HL-60 (cell line): ENCODE measurements around the gene ZFP62.

Experiments
- DNase-seq, 2 experiments: peaks; one replicate each; pipeline ENCODE4 v3.0.0-alpha.2; 2010 to 2020; ENCODE audit warnings: low read depth in 1 of 2, low spot score in 1 of 2
- H3K27ac ChIP-seq: fragments of 250-450 bp; sonication (Bioruptor Pico); replicated peaks from 2 replicates; pipeline ENCODE4 v1.5.1; 2020; ENCODE audit warnings: mild to moderate bottlenecking, moderate library complexity
- H3K27me3 ChIP-seq: fragments of 250-450 bp; sonication (Bioruptor Pico); 2 replicates; pipeline ENCODE4 v1.5.1; 2021; ENCODE audit warnings: mild to moderate bottlenecking, moderate library complexity; ENCODE audit not compliant: insufficient read depth, poor library complexity, severe bottlenecking
- H3K4me3 ChIP-seq: replicated peaks from 2 replicates; pipeline ENCODE4 v1.5.1; 2011; ENCODE audit warnings: mild to moderate bottlenecking, control low read depth, low read length; ENCODE audit not compliant: insufficient read depth
- GABPA ChIP-seq: IDR thresholded peaks from 2 replicates; pipeline ENCODE4 v1.6.1; 2012; ENCODE audit warnings: low read depth
- POLR2AphosphoS5 ChIP-seq: IDR thresholded peaks from 2 replicates; pipeline ENCODE4 v1.6.1; 2012; ENCODE audit warnings: low read depth
- SPI1 ChIP-seq: IDR thresholded peaks from 2 replicates; pipeline ENCODE4 v1.6.1; 2012; ENCODE audit warnings: low read depth, mild to moderate bottlenecking, borderline replicate concordance
- TF ChIP-seq, protein P1 (sequence below): IDR thresholded peaks from one replicate; pipeline ENCODE4 v1.5.1; 2011; ENCODE audit warnings: low read length, control low read depth, inconsistent platforms; ENCODE audit not compliant: insufficient read depth
- TF ChIP-seq, protein P2 (sequence below): IDR thresholded peaks from 2 replicates; pipeline ENCODE4 v1.6.1; 2012; ENCODE audit warnings: low read depth; ENCODE audit not compliant: insufficient replicate concordance

The ZFP62 gene

DNA sequence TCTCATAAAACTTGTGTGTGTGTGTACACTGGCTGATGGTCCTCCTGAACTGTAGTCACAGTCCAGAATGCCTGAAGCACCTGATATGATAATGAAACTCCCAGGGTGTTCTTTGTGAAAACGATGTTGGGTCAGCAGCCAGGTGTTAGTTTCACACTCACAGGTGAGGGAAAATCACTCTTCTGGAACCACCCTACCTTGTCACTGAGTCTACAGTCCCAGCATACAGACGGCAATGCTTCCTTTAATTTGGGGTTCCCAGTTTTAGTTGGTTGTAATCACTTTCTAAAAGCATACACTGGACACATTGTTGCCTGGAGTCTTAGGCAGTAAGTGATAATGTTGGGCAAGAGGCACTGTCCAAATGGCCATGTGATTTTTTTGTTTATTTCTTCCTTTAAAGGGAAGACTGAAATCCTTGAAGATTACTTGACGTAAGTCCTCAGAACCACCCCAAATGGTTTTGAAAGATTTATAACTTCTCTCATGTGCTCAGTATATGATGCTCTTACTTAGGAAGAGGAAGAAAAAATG, 40.2 kb downstream of the ZFP62 start:
- Histone ChIP-seq H3K27ac (no peak overlapping the region), H3K4me3 (no peak overlapping the region), H3K27me3 (no peaks in the 10 kb centered on the region)
- no peak for DNase-seq
- TF ChIP-seq, protein P1, sequence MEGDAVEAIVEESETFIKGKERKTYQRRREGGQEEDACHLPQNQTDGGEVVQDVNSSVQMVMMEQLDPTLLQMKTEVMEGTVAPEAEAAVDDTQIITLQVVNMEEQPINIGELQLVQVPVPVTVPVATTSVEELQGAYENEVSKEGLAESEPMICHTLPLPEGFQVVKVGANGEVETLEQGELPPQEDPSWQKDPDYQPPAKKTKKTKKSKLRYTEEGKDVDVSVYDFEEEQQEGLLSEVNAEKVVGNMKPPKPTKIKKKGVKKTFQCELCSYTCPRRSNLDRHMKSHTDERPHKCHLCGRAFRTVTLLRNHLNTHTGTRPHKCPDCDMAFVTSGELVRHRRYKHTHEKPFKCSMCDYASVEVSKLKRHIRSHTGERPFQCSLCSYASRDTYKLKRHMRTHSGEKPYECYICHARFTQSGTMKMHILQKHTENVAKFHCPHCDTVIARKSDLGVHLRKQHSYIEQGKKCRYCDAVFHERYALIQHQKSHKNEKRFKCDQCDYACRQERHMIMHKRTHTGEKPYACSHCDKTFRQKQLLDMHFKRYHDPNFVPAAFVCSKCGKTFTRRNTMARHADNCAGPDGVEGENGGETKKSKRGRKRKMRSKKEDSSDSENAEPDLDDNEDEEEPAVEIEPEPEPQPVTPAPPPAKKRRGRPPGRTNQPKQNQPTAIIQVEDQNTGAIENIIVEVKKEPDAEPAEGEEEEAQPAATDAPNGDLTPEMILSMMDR: no peak
- TF ChIP-seq SPI1 (no peak), POLR2AphosphoS5 (no peak), GABPA (no peak)
- TF ChIP-seq, protein P2, sequence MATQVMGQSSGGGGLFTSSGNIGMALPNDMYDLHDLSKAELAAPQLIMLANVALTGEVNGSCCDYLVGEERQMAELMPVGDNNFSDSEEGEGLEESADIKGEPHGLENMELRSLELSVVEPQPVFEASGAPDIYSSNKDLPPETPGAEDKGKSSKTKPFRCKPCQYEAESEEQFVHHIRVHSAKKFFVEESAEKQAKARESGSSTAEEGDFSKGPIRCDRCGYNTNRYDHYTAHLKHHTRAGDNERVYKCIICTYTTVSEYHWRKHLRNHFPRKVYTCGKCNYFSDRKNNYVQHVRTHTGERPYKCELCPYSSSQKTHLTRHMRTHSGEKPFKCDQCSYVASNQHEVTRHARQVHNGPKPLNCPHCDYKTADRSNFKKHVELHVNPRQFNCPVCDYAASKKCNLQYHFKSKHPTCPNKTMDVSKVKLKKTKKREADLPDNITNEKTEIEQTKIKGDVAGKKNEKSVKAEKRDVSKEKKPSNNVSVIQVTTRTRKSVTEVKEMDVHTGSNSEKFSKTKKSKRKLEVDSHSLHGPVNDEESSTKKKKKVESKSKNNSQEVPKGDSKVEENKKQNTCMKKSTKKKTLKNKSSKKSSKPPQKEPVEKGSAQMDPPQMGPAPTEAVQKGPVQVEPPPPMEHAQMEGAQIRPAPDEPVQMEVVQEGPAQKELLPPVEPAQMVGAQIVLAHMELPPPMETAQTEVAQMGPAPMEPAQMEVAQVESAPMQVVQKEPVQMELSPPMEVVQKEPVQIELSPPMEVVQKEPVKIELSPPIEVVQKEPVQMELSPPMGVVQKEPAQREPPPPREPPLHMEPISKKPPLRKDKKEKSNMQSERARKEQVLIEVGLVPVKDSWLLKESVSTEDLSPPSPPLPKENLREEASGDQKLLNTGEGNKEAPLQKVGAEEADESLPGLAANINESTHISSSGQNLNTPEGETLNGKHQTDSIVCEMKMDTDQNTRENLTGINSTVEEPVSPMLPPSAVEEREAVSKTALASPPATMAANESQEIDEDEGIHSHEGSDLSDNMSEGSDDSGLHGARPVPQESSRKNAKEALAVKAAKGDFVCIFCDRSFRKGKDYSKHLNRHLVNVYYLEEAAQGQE: no peak

DNA sequence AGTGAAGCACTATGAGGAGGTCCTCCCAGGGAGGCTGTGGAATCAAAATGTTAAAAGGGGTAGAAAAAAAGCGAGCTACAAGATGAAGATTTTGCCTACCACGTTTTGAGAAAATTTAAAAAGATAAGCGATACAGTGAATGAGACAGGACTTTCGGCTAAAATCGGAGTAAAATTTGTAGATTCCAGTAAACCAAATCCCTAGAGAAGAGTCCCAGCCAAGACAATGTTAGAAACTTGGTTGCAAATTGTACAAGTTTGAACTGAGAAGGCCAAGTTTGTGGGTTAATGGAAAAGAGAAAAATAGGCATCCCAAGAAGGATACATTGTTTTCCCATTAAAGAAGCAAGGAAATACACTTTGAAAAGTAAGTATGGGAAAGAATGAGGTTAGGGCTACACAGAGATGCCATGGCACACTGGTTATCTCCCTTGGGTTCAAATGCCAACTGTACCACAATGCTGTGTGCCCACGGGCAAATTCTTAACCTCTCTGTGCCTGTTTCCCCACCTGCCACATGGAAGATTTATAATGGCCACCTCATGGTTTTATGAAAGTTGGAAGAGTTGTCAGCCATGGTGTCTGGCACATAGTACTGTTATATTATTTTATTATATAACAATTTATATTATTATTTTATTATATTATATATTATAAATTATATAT, 42.3 kb downstream of the ZFP62 start:
- no peak overlapping the region for H3K4me3 ChIP-seq
- DNase-seq: no peak
- H3K27ac ChIP-seq: no peak overlapping the region
- no peaks in the 10 kb centered on the region for H3K27me3 ChIP-seq
- TF ChIP-seq, protein P2: no peak
- TF ChIP-seq, protein P1: no peak
- TF ChIP-seq GABPA: no peak
- no peak for TF ChIP-seq SPI1
- no peak for TF ChIP-seq POLR2AphosphoS5

DNA sequence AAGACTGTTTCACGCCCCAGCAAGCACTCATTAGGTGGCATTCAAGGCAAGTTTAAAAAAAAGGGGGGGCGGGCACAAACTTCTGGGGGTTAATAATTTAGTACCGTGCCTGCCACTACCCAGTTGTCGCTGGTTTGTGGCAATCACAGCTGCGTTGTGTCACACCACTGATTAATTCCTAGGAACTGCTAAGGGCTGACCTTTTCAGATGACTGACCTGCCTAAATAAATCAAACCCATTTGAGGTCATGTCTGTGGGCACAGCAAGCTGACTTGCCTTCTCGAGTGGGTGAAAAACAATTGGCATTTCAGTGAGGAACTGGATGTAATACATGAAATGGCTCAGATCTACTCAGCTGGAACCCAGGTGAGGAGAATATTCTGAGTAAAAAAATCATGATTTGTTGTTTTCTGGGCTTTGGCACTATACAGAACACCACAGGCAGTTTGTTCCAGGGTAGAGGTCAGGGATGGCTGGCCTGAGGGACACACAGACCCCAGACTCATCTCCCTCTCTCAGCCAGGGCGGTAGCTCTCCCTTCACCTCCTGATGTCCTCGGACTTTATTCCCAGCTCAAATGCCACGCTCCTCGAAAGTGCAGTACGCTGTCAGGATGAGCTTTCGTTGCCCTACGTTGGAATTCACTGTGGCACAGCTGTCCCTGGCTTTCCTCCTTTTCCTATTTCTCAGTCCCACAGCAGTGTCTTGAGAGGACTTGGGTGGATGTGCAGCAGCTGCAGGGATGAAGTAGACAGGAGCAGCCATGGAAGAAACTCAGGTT, 43.0 kb downstream of the ZFP62 start:
- Histone ChIP-seq H3K27me3 (no peaks in the 10 kb centered on the region), H3K4me3 (no peak overlapping the region), H3K27ac (no peak overlapping the region)
- no peak for DNase-seq
- TF ChIP-seq POLR2AphosphoS5: no peak
- TF ChIP-seq, protein P1: no peak
- TF ChIP-seq, protein P2: no peak
- no peak for TF ChIP-seq SPI1
- no peak for TF ChIP-seq GABPA
